DND-41 (cell line): Measurements from ENCODE around the gene BMP7.

ENCODE experiments used
- ATAC-seq: fragments of 200-7000 bp; cut with Tn5 transposase; 3 replicates; pipeline ENCODE4 v1.9.1; 2021; ENCODE audit warnings: low read depth; ENCODE audit not compliant: insufficient read depth
- DNase-seq: peaks from one replicate; pipeline ENCODE4 v3.0.0-alpha.2; 2020
- H2AFZ ChIP-seq: 2 replicates; pipeline ENCODE4 v1.6.0; 2012; ENCODE audit warnings: low read depth, low read length
- H3K27ac ChIP-seq: 2 replicates; pipeline ENCODE4 v1.5.1; 2012; ENCODE audit warnings: low read length, inconsistent platforms
- H3K27me3 ChIP-seq: fragments of 200-600 bp; sonication (generic); 2 replicates; pipeline ENCODE4 v1.6.0; 2012; ENCODE audit warnings: low read length, mild to moderate bottlenecking, inconsistent platforms; ENCODE audit not compliant: insufficient read depth, poor library complexity
- H3K36me3 ChIP-seq: 2 replicates; pipeline ENCODE4 v1.5.1; 2012; ENCODE audit warnings: low read length, inconsistent platforms; ENCODE audit not compliant: insufficient read depth
- H3K4me1 ChIP-seq: 2 replicates; pipeline ENCODE4 v1.5.1; 2012; ENCODE audit warnings: mild to moderate bottlenecking, low read length; ENCODE audit not compliant: insufficient read depth
- H3K4me2 ChIP-seq: 2 replicates; pipeline ENCODE4 v1.6.0; 2012; ENCODE audit warnings: mild to moderate bottlenecking, moderate library complexity, low read length, inconsistent platforms; ENCODE audit not compliant: insufficient read depth
- H3K4me3 ChIP-seq, 2 experiments: fragments of 200-600 bp in 1 of 2; shearing (Covaris generic) in 1 of 2; 2 replicates each; pipeline ENCODE4 v1.5.1; 2012 to 2016; ENCODE audit warnings: inconsistent platforms in 2 of 2, low read length in 2 of 2, mild to moderate bottlenecking in 2 of 2, low read depth in 1 of 2, moderate library complexity in 1 of 2
- H3K79me2 ChIP-seq: 2 replicates; pipeline ENCODE4 v1.6.0; 2012; ENCODE audit warnings: low read length, inconsistent platforms; ENCODE audit not compliant: insufficient read depth
- H3K9ac ChIP-seq: 2 replicates; pipeline ENCODE4 v1.6.0; 2012; ENCODE audit warnings: low read depth, mild to moderate bottlenecking, inconsistent platforms, low read length, moderate library complexity
- H3K9me3 ChIP-seq: 2 replicates; pipeline ENCODE4 v1.5.1; 2012; ENCODE audit warnings: low read length, moderate library complexity, mild to moderate bottlenecking, inconsistent platforms; ENCODE audit not compliant: insufficient read depth, severe bottlenecking
- H4K20me1 ChIP-seq: 2 replicates; pipeline ENCODE4 v1.6.0; 2012; ENCODE audit warnings: low read length; ENCODE audit not compliant: insufficient read depth
- CTCF ChIP-seq: IDR thresholded peaks from 2 replicates; pipeline ENCODE4 v1.5.1; 2012; ENCODE audit warnings: borderline replicate concordance, low read length, moderate library complexity, mild to moderate bottlenecking; ENCODE audit not compliant: poor library complexity, severe bottlenecking; ENCODE audit errors: extremely low read depth
- EZH2 ChIP-seq: IDR thresholded peaks from 3 replicates; pipeline ENCODE4 v1.6.1; 2012; ENCODE audit warnings: borderline replicate concordance, low read depth, mild to moderate bottlenecking, moderate library complexity, low read length, inconsistent platforms; ENCODE audit not compliant: severe bottlenecking

BMP7 gene

DNA sequence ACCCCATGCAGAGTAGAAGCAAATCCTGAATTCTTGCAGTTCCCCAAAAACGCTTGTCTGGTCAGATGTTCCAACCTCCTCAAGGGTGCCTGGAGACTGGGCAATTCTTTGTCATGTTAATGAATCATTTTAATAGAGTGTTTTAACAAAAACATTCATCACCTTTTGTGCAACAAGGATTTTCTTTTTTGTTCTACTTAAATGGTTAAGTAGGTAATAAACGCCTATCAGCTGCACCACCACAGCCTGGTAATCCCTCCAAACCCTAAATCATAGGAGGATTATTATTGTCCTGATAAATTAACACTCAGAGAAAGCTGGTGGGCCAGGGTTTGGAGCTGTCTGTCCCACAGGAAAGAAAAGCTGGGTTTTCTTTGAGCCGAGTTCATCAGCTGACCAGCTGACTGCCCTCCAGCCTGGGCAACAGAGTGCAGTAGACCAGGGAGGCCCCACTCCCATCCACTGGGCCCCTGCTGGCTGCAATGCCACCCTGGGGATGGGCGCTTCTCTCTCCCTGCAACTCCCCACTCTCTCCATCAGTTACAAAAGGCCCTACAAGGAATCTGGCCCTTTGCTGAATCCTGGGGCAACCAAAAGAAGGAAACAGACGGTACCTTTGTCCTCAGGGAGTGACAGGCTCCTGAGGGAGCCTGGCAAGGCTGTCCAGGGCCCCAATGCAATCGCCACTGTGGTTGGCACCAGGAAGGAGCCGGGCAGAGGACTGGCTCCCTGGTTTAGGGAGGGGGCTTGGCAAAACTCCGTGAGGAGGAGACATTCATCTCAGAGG is 23.1 kb upstream of the BMP7 start:
- H3K79me2 ChIP-seq = no peaks in the 10 kb centered on the region
- peaks cover 42% of the 10 kb centered on the region for H3K27me3 ChIP-seq
- no peak overlapping the region for H3K27ac ChIP-seq
- peaks cover 2% of the 10 kb centered on the region for H4K20me1 ChIP-seq
- ATAC-seq (no peak), DNase-seq (no peak)
- H3K9me3 ChIP-seq = no peaks in the 10 kb centered on the region
- no peak overlapping the region for H2AFZ ChIP-seq
- H3K4me1 ChIP-seq = no peaks in the 10 kb centered on the region
- H3K4me2 ChIP-seq = no peak overlapping the region
- H3K9ac ChIP-seq = no peak overlapping the region
- no peak for TF ChIP-seq EZH2
- no peak for TF ChIP-seq CTCF
- no peak overlapping the region for H3K4me3 ChIP-seq
- H3K36me3 ChIP-seq = no peaks in the 10 kb centered on the region

- Histone ChIP-seq H4K20me1 (peaks cover 2% of the 10 kb centered on the region), H3K9ac (no peak overlapping the region), H2AFZ (no peak overlapping the region), H3K79me2 (no peaks in the 10 kb centered on the region), H3K27me3 (peaks cover 43% of the 10 kb centered on the region), H3K27ac (no peak overlapping the region), H3K9me3 (no peaks in the 10 kb centered on the region), H3K4me3 (no peak overlapping the region), H3K4me2 (no peak overlapping the region), H3K4me1 (no peaks in the 10 kb centered on the region), H3K36me3 (no peaks in the 10 kb centered on the region)
- DNase-seq (no peak), ATAC-seq (no peak)
- TF ChIP-seq CTCF (no peak), EZH2 (no peak)
These were observed 22.3 kb upstream of the BMP7 start for GRCh38 chr20:57288651-57289277.

DNA sequence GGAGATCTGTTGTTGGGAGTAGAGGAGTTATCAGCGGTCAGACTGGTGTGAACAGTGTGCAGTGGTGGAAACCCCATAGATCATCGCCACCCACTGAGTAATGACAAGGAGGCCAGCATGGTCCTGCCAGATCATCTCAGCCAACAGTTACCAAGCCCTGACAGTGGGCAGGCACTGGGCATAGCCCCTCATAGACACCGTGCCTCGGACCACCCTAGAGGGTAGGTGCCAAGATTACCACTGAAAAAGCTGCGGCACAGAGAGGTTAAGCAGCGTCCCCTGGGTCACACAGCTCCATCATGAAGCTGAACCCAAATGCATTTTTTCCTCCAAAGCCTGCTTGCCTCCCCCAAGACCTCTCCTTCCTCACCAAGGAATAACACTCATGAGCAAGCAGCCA is 21.5 kb upstream of the BMP7 start:
- H4K20me1 ChIP-seq = peaks cover 8% of the 10 kb centered on the region
- no peak overlapping the region for H3K9ac ChIP-seq
- no peaks in the 10 kb centered on the region for H3K9me3 ChIP-seq
- H3K4me1 ChIP-seq = no peaks in the 10 kb centered on the region
- H3K79me2 ChIP-seq = no peaks in the 10 kb centered on the region
- no peaks in the 10 kb centered on the region for H3K36me3 ChIP-seq
- DNase-seq = no peak
- peaks cover 39% of the 10 kb centered on the region for H3K27me3 ChIP-seq
- H3K4me3 ChIP-seq = no peak overlapping the region
- no peak overlapping the region for H2AFZ ChIP-seq
- TF ChIP-seq EZH2 (no peak), CTCF (no peak)
- ATAC-seq = no peak
- no peak overlapping the region for H3K27ac ChIP-seq
- H3K4me2 ChIP-seq = no peak overlapping the region
